ENCODE results near the gene KIAA0319L. TPM values are rescaled to one million over a fixed set of nuclear protein-coding genes. Genes with fewer than 3 reads are reported as not detected.

Gene KIAA0319L
- polyA plus RNA-seq, 1 donor (not counting 4 experiments of a cell fraction or from before 2014, with no cell fraction given) = 23.8 TPM

GRCh38 chr1:35477870-35478269 lies 79.3 kb downstream of the KIAA0319L start:
- no peaks in the 10 kb centered on the region for H3K4me1 ChIP-seq (ENCODE audit: control insufficient read depth, extremely low read depth, insufficient read depth, low read length)
- H3K9me1 ChIP-seq (ENCODE audit: control insufficient read depth, extremely low read depth, insufficient read depth, low read length) = no peaks in the 10 kb centered on the region
- H3K9ac ChIP-seq (ENCODE audit: control insufficient read depth, extremely low read depth, insufficient read depth, low read length) = no peak overlapping the region
- H2AFZ ChIP-seq (ENCODE audit: control insufficient read depth, low read length) = no peak overlapping the region
- TF ChIP-seq CTCF (optimal IDR thresholded peaks at IDR 0.05 in 1 of 3, IDR thresholded peaks at IDR 0.05 in 1 of 3, conservative IDR thresholded peaks at IDR 0.05 in 1 of 3; ENCODE audit: extremely low read depth in 1 of 3, insufficient read depth in 2 of 3, low read length in 3 of 3) (no peak), EZH2 (IDR thresholded peaks at IDR 0.05; ENCODE audit: low read length) (no peak)
- H3K4me3 ChIP-seq (ENCODE audit: control insufficient read depth in 2 of 3, extremely low read depth in 1 of 3, insufficient read depth in 2 of 3, low read depth in 1 of 3, low read length in 3 of 3) = no peak overlapping the region
- no peaks in the 10 kb centered on the region for H3K9me3 ChIP-seq (ENCODE audit: control insufficient read depth, low read depth, low read length)
- H3K27me3 ChIP-seq (ENCODE audit: control insufficient read depth, extremely low read depth, insufficient read depth, low read length) = no peaks in the 10 kb centered on the region
- no peak overlapping the region for H3K27ac ChIP-seq (ENCODE audit: control insufficient read depth, insufficient read depth, low read length)
- H4K20me1 ChIP-seq (ENCODE audit: control insufficient read depth, extremely low read depth, insufficient read depth, low read length) = no peaks in the 10 kb centered on the region
- peaks cover 0 to 2% of the 10 kb centered on the region in 2 experiments for H3K36me3 ChIP-seq (ENCODE audit: control insufficient read depth in 2 of 2, extremely low read depth in 1 of 2, insufficient read depth in 2 of 2, low read length in 2 of 2)
- dilution Hi-C loops (cut with MboI; ENCODE audit: extremely low pct_ligation_motif_present, low sequenced_read_pairs) = no loop called here
- no peak overlapping the region for H3K4me2 ChIP-seq (ENCODE audit: control insufficient read depth, extremely low read depth, insufficient read depth, low read depth, low read length)
- no peak for FAIRE-seq
- no peaks in the 10 kb centered on the region for H3K79me2 ChIP-seq (ENCODE audit: control insufficient read depth, insufficient read depth, low read length)
- DNase-seq (ENCODE audit: low read depth, low spot score) = no peak

- Histone ChIP-seq H3K4me1 (ENCODE audit: control insufficient read depth, extremely low read depth, insufficient read depth, low read length) (no peaks in the 10 kb centered on the region), H4K20me1 (ENCODE audit: control insufficient read depth, extremely low read depth, insufficient read depth, low read length) (no peaks in the 10 kb centered on the region), H3K9me1 (ENCODE audit: control insufficient read depth, extremely low read depth, insufficient read depth, low read length) (no peaks in the 10 kb centered on the region), H3K4me3 (ENCODE audit: control insufficient read depth in 2 of 3, extremely low read depth in 1 of 3, insufficient read depth in 2 of 3, low read depth in 1 of 3, low read length in 3 of 3) (no peak overlapping the region), H3K79me2 (ENCODE audit: control insufficient read depth, insufficient read depth, low read length) (no peaks in the 10 kb centered on the region), H3K36me3 (ENCODE audit: control insufficient read depth in 2 of 2, extremely low read depth in 1 of 2, insufficient read depth in 2 of 2, low read length in 2 of 2) (peaks cover 0 to 2% of the 10 kb centered on the region in 2 experiments), H3K9me3 (ENCODE audit: control insufficient read depth, low read depth, low read length) (no peaks in the 10 kb centered on the region), H2AFZ (ENCODE audit: control insufficient read depth, low read length) (no peak overlapping the region), H3K9ac (ENCODE audit: control insufficient read depth, extremely low read depth, insufficient read depth, low read length) (no peak overlapping the region), H3K27me3 (ENCODE audit: control insufficient read depth, extremely low read depth, insufficient read depth, low read length) (no peaks in the 10 kb centered on the region), H3K4me2 (ENCODE audit: control insufficient read depth, extremely low read depth, insufficient read depth, low read depth, low read length) (no peak overlapping the region), H3K27ac (ENCODE audit: control insufficient read depth, insufficient read depth, low read length) (no peak overlapping the region)
- TF ChIP-seq CTCF (optimal IDR thresholded peaks at IDR 0.05 in 1 of 3, IDR thresholded peaks at IDR 0.05 in 1 of 3, conservative IDR thresholded peaks at IDR 0.05 in 1 of 3; ENCODE audit: extremely low read depth in 1 of 3, insufficient read depth in 2 of 3, low read length in 3 of 3) (no peak), EZH2 (IDR thresholded peaks at IDR 0.05; ENCODE audit: low read length) (no peak)
- no peak for DNase-seq (ENCODE audit: low read depth, low spot score)
- dilution Hi-C loops (cut with MboI; ENCODE audit: extremely low pct_ligation_motif_present, low sequenced_read_pairs) = no loop called here
- FAIRE-seq = no peak
Observed at GRCh38 chr1:35475856-35476674, 81.1 kb downstream of the KIAA0319L start.

Data from keratinocyte (primary cell).